Endodermal cell (in vitro differentiated cells): ENCODE measurements around the gene POLR3E. TPM values are rescaled to one million over a fixed set of nuclear protein-coding genes. Genes with fewer than 3 reads are reported as not detected.

Experiments used
- DNase-seq: peaks from one replicate; pipeline ENCODE4 v3.0.0-alpha.2; 2017
- H3K27ac ChIP-seq: 2 replicates; pipeline ENCODE4 v1.5.1; 2013; ENCODE audit warnings: mild to moderate bottlenecking, low read depth, low read length, moderate library complexity
- H3K27me3 ChIP-seq: 2 replicates; pipeline ENCODE4 v1.6.1; 2013; ENCODE audit warnings: mild to moderate bottlenecking, low read length, moderate library complexity; ENCODE audit not compliant: insufficient read depth, control insufficient read depth, poor library complexity, severe bottlenecking
- H3K36me3 ChIP-seq: 2 replicates; pipeline ENCODE4 v1.7.0; 2013; ENCODE audit warnings: mild to moderate bottlenecking, low read length, moderate library complexity; ENCODE audit not compliant: control insufficient read depth, insufficient read depth
- H3K4me1 ChIP-seq: one replicate; pipeline ENCODE4 v1.7.0; 2013; ENCODE audit warnings: low read length; ENCODE audit not compliant: control insufficient read depth, insufficient read depth
- H3K4me3 ChIP-seq: 2 replicates; pipeline ENCODE4 v1.5.1; 2013; ENCODE audit warnings: mild to moderate bottlenecking, low read length, moderate library complexity
- H3K9ac ChIP-seq: 2 replicates; pipeline ENCODE4 v1.6.1; 2013; ENCODE audit warnings: mild to moderate bottlenecking, low read length, moderate library complexity; ENCODE audit not compliant: poor library complexity, severe bottlenecking; ENCODE audit errors: extremely low read depth
- H3K9me3 ChIP-seq: 2 replicates; pipeline ENCODE4 v1.6.1; 2013; ENCODE audit warnings: mild to moderate bottlenecking, low read length, moderate library complexity; ENCODE audit not compliant: control insufficient read depth
- H3K27ac Mint-ChIP-seq: 2 replicates; pipeline ENCODE4 v1.8.0; 2020; ENCODE audit warnings: mixed read lengths
- H3K27me3 Mint-ChIP-seq: 2 replicates; pipeline ENCODE4 v1.8.0; 2021; ENCODE audit warnings: mild to moderate bottlenecking, mixed read lengths; ENCODE audit not compliant: insufficient read depth
- H3K36me3 Mint-ChIP-seq: 2 replicates; pipeline ENCODE4 v1.8.0; 2020; ENCODE audit warnings: low read depth, mixed read lengths
- H3K4me1 Mint-ChIP-seq: 2 replicates; pipeline ENCODE4 v1.8.0; 2020; ENCODE audit warnings: mixed read lengths
- H3K4me3 Mint-ChIP-seq: 2 replicates; pipeline ENCODE4 v1.8.0; 2020; ENCODE audit warnings: mild to moderate bottlenecking, moderate library complexity, mixed read lengths
- H3K9me3 Mint-ChIP-seq: 2 replicates; pipeline ENCODE4 v1.8.0; 2020; ENCODE audit warnings: mild to moderate bottlenecking, mixed read lengths
- WGBS, 2 experiments: methylation state at CpG; one replicate each; pipeline versions ENCODE4 v1.1.5 to v1.1.7; 2013; ENCODE audit warnings: missing lambda C conversion rate in 2 of 2, mixed read lengths in 1 of 2; ENCODE audit not compliant: insufficient coverage in 1 of 2, insufficient read length in 1 of 2; 5-methylcytosine and 5-hydroxymethylcytosine counted together
- total RNA-seq, 2 donors: library from RNA; stranded (reverse); fragmentation: NEBNext Ultra II Directional in 1 of 2; extraction: Animal tissue kit (Norgen Biotek cat#: 25700) in 1 of 2; gene quantifications; 2 replicates in 1 of 2; 3 replicates in 1 of 2; pipeline ENCODE4 v1.2.1, GENCODE V29; 2021
- TF ChIP-seq, protein P1 (sequence below): fragments of 200-600 bp; sonication (generic); conservative IDR thresholded peaks from 2 replicates; pipeline ENCODE4 v1.5.0; 2021; ENCODE audit warnings: antibody characterized with exemption, mild to moderate bottlenecking

Gene POLR3E
- total RNA-seq, 2 donors from 2014 or later = 73.1 to 73.6 TPM

GRCh38 chr16:22328081-22328725 is 31.0 kb downstream of the POLR3E start:
- Mint-ChIP-seq H3K27ac (no peak overlapping the region), H3K9me3 (no peaks in the 10 kb centered on the region), H3K4me3 (no peak overlapping the region), H3K27me3 (no peaks in the 10 kb centered on the region), H3K36me3 (peaks cover 70% of the 10 kb centered on the region), H3K4me1 (no peaks in the 10 kb centered on the region)
- Histone ChIP-seq H3K27me3 (no peaks in the 10 kb centered on the region), H3K9me3 (no peaks in the 10 kb centered on the region), H3K4me3 (no peak overlapping the region), H3K9ac (no peak overlapping the region), H3K27ac (no peak overlapping the region), H3K36me3 (peaks cover 71% of the 10 kb centered on the region), H3K4me1 (no peaks in the 10 kb centered on the region)
- DNase-seq = no peak
- TF ChIP-seq, protein P1, sequence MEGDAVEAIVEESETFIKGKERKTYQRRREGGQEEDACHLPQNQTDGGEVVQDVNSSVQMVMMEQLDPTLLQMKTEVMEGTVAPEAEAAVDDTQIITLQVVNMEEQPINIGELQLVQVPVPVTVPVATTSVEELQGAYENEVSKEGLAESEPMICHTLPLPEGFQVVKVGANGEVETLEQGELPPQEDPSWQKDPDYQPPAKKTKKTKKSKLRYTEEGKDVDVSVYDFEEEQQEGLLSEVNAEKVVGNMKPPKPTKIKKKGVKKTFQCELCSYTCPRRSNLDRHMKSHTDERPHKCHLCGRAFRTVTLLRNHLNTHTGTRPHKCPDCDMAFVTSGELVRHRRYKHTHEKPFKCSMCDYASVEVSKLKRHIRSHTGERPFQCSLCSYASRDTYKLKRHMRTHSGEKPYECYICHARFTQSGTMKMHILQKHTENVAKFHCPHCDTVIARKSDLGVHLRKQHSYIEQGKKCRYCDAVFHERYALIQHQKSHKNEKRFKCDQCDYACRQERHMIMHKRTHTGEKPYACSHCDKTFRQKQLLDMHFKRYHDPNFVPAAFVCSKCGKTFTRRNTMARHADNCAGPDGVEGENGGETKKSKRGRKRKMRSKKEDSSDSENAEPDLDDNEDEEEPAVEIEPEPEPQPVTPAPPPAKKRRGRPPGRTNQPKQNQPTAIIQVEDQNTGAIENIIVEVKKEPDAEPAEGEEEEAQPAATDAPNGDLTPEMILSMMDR = no peak
- WGBS, 2 experiments = 91 to 100% methylated on average over 5 to 10 of the region's 10 CpGs

GRCh38 chr16:22329199-22329695 is 32.0 kb downstream of the POLR3E start:
- no peak for DNase-seq
- H3K36me3 Mint-ChIP-seq = peaks cover 75% of the 10 kb centered on the region
- no peaks in the 10 kb centered on the region for H3K27me3 ChIP-seq
- H3K36me3 ChIP-seq = peaks cover 78% of the 10 kb centered on the region
- H3K4me3 ChIP-seq = no peak overlapping the region
- 93 to 94% methylated on average over 2 to 9 of the region's 9 CpGs for WGBS, 2 experiments
- H3K27me3 Mint-ChIP-seq = no peaks in the 10 kb centered on the region
- TF ChIP-seq, protein P1 = no peak
- H3K27ac Mint-ChIP-seq = no peak overlapping the region
- H3K4me3 Mint-ChIP-seq = no peak overlapping the region
- no peaks in the 10 kb centered on the region for H3K4me1 Mint-ChIP-seq
- H3K27ac ChIP-seq = no peak overlapping the region
- no peaks in the 10 kb centered on the region for H3K9me3 Mint-ChIP-seq
- H3K9ac ChIP-seq = no peak overlapping the region
- no peaks in the 10 kb centered on the region for H3K4me1 ChIP-seq
- no peaks in the 10 kb centered on the region for H3K9me3 ChIP-seq

- Mint-ChIP-seq H3K4me3 (no peak overlapping the region), H3K27ac (no peak overlapping the region), H3K27me3 (no peaks in the 10 kb centered on the region), H3K9me3 (no peaks in the 10 kb centered on the region), H3K36me3 (peaks cover 78% of the 10 kb centered on the region), H3K4me1 (no peaks in the 10 kb centered on the region)
- no peak overlapping the region for H3K27ac ChIP-seq
- H3K9me3 ChIP-seq = no peaks in the 10 kb centered on the region
- H3K27me3 ChIP-seq = no peaks in the 10 kb centered on the region
- H3K9ac ChIP-seq = no peak overlapping the region
- no peak overlapping the region for H3K4me3 ChIP-seq
- 93 to 94% methylated on average over 4 of the region's 4 CpGs for WGBS, 2 experiments
- TF ChIP-seq, protein P1 = no peak
- no peak for DNase-seq
- no peaks in the 10 kb centered on the region for H3K4me1 ChIP-seq
- H3K36me3 ChIP-seq = peaks cover 82% of the 10 kb centered on the region
These were observed 33.1 kb downstream of the POLR3E start for GRCh38 chr16:22330326-22330725.
